Activated T-cell treated with anti-CD3 and anti-CD28 coated beads for 48 hours (primary cell): ENCODE data around the gene AGAP5.
"Not testable (repeated sequence)": the region's sequence is repeated elsewhere in the genome, so short reads cannot be mapped to it uniquely, and the experiment has no call there.

Source experiments
- DNase-seq: peaks from one replicate; pipeline ENCODE4 v3.0.0-alpha.2; 2020; ENCODE audit warnings: low read depth

AGAP5 gene

DNA sequence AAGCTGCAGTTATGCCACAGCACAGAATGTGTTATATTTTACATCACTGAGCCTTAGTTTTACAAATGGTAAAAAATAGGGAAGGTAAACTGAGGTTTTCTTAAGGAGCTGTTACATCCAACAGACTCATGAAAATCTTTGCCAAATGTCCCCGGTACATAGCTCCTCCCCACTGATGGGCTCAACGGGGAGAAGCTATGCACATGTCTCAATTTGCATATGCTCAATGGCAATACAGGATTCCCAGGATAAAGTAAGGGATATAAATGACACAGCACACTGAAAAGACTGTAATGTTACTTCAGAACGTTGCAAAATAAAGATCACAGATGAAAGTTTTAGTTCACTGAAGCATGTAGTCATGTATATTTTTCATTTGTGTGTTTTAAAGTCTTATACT, 16.6 kb upstream of the AGAP5 start:
- not testable (repeated sequence) for DNase-seq

GRCh38 chr10:73713912-73714311, 16.0 kb upstream of the AGAP5 start:
- not testable (repeated sequence) for DNase-seq

GRCh38 chr10:73711683-73712082, 13.8 kb upstream of the AGAP5 start:
- not testable (repeated sequence) for DNase-seq

- DNase-seq: not testable (repeated sequence)
Observed at GRCh38 chr10:73708122-73708521, 10.2 kb upstream of the AGAP5 start.

DNA sequence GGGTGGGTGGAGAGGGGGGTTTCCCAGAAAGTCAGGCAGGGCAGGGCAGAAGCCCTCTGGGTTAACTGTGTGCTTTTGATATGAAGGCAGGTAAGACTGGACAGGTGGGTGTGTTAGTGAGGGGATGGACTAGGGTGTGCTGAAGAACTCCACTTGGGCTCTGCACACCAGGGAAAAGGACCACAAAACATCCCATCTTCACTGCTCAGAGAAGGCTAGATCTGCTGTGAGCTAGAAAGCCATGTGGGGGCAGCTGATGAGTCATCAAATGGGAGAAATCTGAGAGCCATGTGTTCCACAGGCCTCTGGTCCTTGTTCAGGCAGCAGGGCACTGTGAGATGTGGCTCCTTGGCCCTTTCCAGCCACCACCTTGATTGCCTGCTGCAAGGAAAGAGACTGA, 9.7 kb upstream of the AGAP5 start:
- DNase-seq: not testable (repeated sequence)

- DNase-seq: not testable (repeated sequence)
Observed at GRCh38 chr10:73706488-73706887, 8.6 kb upstream of the AGAP5 start.

DNA sequence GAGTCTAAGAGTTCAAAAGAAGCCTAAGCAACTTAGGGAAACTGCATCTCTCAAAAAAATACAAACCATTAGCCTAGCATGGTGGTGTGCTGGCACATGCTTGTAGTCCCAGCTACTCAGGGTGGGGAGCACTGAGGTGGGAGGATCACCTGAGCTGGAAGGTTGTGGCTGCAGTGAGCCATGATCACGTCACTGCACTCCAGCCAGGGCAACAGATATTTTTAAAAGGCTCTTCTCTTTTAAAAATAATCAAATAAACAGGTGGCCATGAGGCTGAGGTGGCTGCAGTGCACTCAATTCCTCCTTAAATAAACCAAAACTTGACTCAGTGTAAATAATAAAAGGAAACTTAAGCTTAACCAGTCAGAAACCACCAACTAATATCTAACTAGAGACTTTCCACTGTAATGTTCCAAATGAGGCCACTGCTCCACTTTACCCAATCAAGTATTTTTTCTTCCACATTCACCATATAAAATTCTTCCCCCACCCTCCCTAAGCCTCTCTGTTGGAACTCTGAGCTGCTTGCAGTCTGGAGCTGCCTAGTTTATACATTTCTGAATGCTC, 7.7 kb upstream of the AGAP5 start:
- not testable (repeated sequence) for DNase-seq

- DNase-seq: not testable (repeated sequence)
Observed at GRCh38 chr10:73703924-73704323, 6.0 kb upstream of the AGAP5 start.

GRCh38 chr10:73698819-73699218, 910 bp upstream of the AGAP5 start:
- DNase-seq: not testable (repeated sequence)

- DNase-seq: not testable (repeated sequence)
Observed at GRCh38 chr10:73695302-73695701, 2.6 kb downstream of the AGAP5 start.

- not testable (repeated sequence) for DNase-seq
Observed at GRCh38 chr10:73690755-73691154, 7.2 kb downstream of the AGAP5 start.

GRCh38 chr10:73689596-73689995, 8.3 kb downstream of the AGAP5 start:
- not testable (repeated sequence) for DNase-seq

- DNase-seq: not testable (repeated sequence)
Observed at GRCh38 chr10:73687641-73688040, 10.3 kb downstream of the AGAP5 start.

GRCh38 chr10:73674546-73674945, 23.4 kb downstream of the AGAP5 start:
- not testable (repeated sequence) for DNase-seq

GRCh38 chr10:73668378-73668777, 29.5 kb downstream of the AGAP5 start:
- DNase-seq: not testable (repeated sequence)

- DNase-seq: not testable (repeated sequence)
Observed at GRCh38 chr10:73666153-73666809, 31.6 kb downstream of the AGAP5 start.

GRCh38 chr10:73665581-73665980, 32.3 kb downstream of the AGAP5 start:
- not testable (repeated sequence) for DNase-seq

GRCh38 chr10:73664156-73665040, 33.5 kb downstream of the AGAP5 start:
- DNase-seq: not testable (repeated sequence)

DNA sequence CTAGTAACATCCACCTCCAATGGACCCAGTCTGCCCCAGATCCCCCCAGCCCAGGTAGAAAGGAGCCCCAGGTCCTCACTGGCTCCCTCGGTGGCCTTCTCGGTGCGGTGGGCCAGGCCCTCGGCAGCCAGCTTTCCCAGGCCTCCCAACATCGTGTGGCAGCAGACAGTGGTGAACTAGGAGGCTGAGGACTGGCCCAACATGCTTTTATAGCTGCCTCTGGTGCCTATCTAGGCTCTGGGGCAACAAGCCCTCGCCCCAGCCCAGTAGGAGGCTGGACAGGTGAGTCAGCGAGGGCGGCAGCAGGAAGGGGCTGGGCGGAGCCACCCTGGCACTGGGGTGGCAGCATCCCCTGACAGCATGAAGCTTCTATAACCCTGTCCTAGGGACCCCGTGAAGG, 34.3 kb downstream of the AGAP5 start:
- not testable (repeated sequence) for DNase-seq

DNA sequence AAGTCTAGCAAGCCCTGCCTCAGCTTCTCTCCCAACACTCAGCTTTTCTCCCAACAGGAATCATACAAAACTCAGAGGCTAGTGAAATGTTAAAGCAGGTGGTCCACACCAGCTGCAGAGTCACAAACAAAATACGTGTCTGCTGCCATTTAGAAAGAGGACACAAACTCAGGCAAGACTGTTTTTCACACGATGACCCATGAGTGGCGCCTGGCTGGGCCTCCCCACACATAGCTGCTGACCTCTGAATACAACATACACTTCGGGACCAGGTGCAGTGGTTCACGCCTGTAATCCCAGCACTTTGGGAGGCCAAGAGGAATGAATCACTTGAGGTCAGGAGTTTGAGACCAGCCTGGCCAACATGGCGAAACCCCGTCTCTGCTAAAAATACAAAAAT, 35.2 kb downstream of the AGAP5 start:
- DNase-seq: not testable (repeated sequence)

DNA sequence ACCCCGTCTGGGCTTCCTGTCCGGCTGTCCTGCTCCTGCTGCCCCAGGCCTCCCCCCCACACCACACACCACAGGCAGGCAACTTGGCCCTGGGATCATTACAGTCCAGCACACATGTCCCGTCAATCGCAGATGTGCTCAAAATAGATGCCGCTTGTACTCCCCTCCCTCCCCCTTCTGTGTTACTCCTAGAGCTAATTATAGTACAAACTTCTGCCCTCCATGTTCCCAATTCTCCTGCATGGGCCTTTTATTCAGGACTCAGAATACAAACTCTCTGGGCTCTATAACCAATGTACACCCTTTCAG, 42.0 kb downstream of the AGAP5 start, which contains the start of gene SYNPO2L:
Gene SYNPO2L (minus strand): TSS at position 40 of the 309 bp plus-strand sequence. CDS start 107 bp downstream, outside the sequence.
- no peak for DNase-seq

- DNase-seq: no peak
Observed at GRCh38 chr10:73655257-73655989, 42.5 kb downstream of the AGAP5 start.
